ENCODE measurements around the gene PCOLCE2.

GRCh38 chr3:142876417-142876816 is 12.5 kb downstream of the PCOLCE2 start:
- TF ChIP-seq CTCF (IDR thresholded peaks at IDR 0.05; ENCODE audit: low read depth, low read length, poor library complexity, severe bottlenecking) (no peak), EZH2phosphoT487 (IDR thresholded peaks at IDR 0.05; ENCODE audit: borderline replicate concordance, low read length) (no peak)
